Measurements from ENCODE around the gene SHB.

SHB gene

GRCh38 chr9:38038307-38039089 is 30.5 kb downstream of the SHB start:
- no peak overlapping the region for H3K4me3 ChIP-seq (ENCODE audit: low read depth, low read length, poor library complexity, severe bottlenecking)
- no peaks in the 10 kb centered on the region for H3K79me2 ChIP-seq (ENCODE audit: insufficient read depth, low read length)
- no peaks in the 10 kb centered on the region for H3K4me1 ChIP-seq (ENCODE audit: insufficient read depth, low read length, severe bottlenecking)
- no peaks in the 10 kb centered on the region for H3K36me3 ChIP-seq (ENCODE audit: insufficient read depth, low read length)
- no peaks in the 10 kb centered on the region for H3K9me2 ChIP-seq (ENCODE audit: low read depth, low read length)
- H3K4me2 ChIP-seq (ENCODE audit: low read length): no peak overlapping the region
- no peak for TF ChIP-seq EZH2 (IDR thresholded peaks at IDR 0.05; ENCODE audit: borderline replicate concordance, low read length)
- TF ChIP-seq CTCF (IDR thresholded peaks at IDR 0.05; ENCODE audit: low read length): no peak
- no peak overlapping the region for H2AFZ ChIP-seq (ENCODE audit: low read length)
- H3K9me3 ChIP-seq (ENCODE audit: low read length): no peaks in the 10 kb centered on the region
- no peak overlapping the region for H3K9ac ChIP-seq (ENCODE audit: low read length)
- no peaks in the 10 kb centered on the region for H3F3A ChIP-seq (ENCODE audit: insufficient read depth, low read length)
- H4K20me1 ChIP-seq (ENCODE audit: insufficient read depth, low read length): no peaks in the 10 kb centered on the region
- H3K27ac ChIP-seq (ENCODE audit: low read depth, low read length, poor library complexity, severe bottlenecking): no peak overlapping the region
- no peaks in the 10 kb centered on the region; the same call in 1 of the 2 replicates for H3K27me3 ChIP-seq (ENCODE audit: insufficient read depth, low read length)

- Histone ChIP-seq H3K9me3 (ENCODE audit: low read length) (no peaks in the 10 kb centered on the region), H3K27me3 (ENCODE audit: insufficient read depth, low read length) (no peaks in the 10 kb centered on the region; the same call in 1 of the 2 replicates), H3F3A (ENCODE audit: insufficient read depth, low read length) (no peaks in the 10 kb centered on the region), H3K4me3 (ENCODE audit: low read depth, low read length, poor library complexity, severe bottlenecking) (no peak overlapping the region), H3K4me1 (ENCODE audit: insufficient read depth, low read length, severe bottlenecking) (no peaks in the 10 kb centered on the region), H3K79me2 (ENCODE audit: insufficient read depth, low read length) (no peaks in the 10 kb centered on the region), H3K9me2 (ENCODE audit: low read depth, low read length) (no peaks in the 10 kb centered on the region), H3K4me2 (ENCODE audit: low read length) (no peak overlapping the region), H3K9ac (ENCODE audit: low read length) (no peak overlapping the region), H2AFZ (ENCODE audit: low read length) (no peak overlapping the region), H3K27ac (ENCODE audit: low read depth, low read length, poor library complexity, severe bottlenecking) (no peak overlapping the region), H4K20me1 (ENCODE audit: insufficient read depth, low read length) (no peaks in the 10 kb centered on the region), H3K36me3 (ENCODE audit: insufficient read depth, low read length) (no peaks in the 10 kb centered on the region)
- TF ChIP-seq CTCF (IDR thresholded peaks at IDR 0.05; ENCODE audit: low read length) (no peak), EZH2 (IDR thresholded peaks at IDR 0.05; ENCODE audit: borderline replicate concordance, low read length) (no peak)
Observed at GRCh38 chr9:38037981-38038306, 31.1 kb downstream of the SHB start.

- H3K4me2 ChIP-seq (ENCODE audit: low read length): no peak overlapping the region
- H3K79me2 ChIP-seq (ENCODE audit: insufficient read depth, low read length): no peaks in the 10 kb centered on the region
- H3K9ac ChIP-seq (ENCODE audit: low read length): no peak overlapping the region
Observed at GRCh38 chr9:38036359-38037084, 32.5 kb downstream of the SHB start.

More at GRCh38 chr9:38036359-38037084, 32.5 kb downstream of the SHB start:
- Histone ChIP-seq H3K9me2 (ENCODE audit: low read depth, low read length) (no peaks in the 10 kb centered on the region), H4K20me1 (ENCODE audit: insufficient read depth, low read length) (no peaks in the 10 kb centered on the region), H3K27me3 (ENCODE audit: insufficient read depth, low read length) (no peaks in the 10 kb centered on the region; the same call in 1 of the 2 replicates), H3K36me3 (ENCODE audit: insufficient read depth, low read length) (no peaks in the 10 kb centered on the region), H2AFZ (ENCODE audit: low read length) (no peak overlapping the region), H3F3A (ENCODE audit: insufficient read depth, low read length) (no peaks in the 10 kb centered on the region), H3K4me1 (ENCODE audit: insufficient read depth, low read length, severe bottlenecking) (no peaks in the 10 kb centered on the region), H3K4me3 (ENCODE audit: low read depth, low read length, poor library complexity, severe bottlenecking) (no peak overlapping the region), H3K9me3 (ENCODE audit: low read length) (no peaks in the 10 kb centered on the region), H3K27ac (ENCODE audit: low read depth, low read length, poor library complexity, severe bottlenecking) (no peak overlapping the region)
- TF ChIP-seq EZH2 (IDR thresholded peaks at IDR 0.05; ENCODE audit: borderline replicate concordance, low read length) (no peak), CTCF (IDR thresholded peaks at IDR 0.05; ENCODE audit: low read length) (no peak)

All from OCI-LY1 (cell line).